ENCODE results near the gene MAP2K3. TPM values are rescaled to one million over a fixed set of nuclear protein-coding genes. Genes with fewer than 3 reads are reported as not detected.

Gene MAP2K3
- total and polyA plus RNA-seq, 2 donors (not counting 3 experiments of a cell fraction or from before 2014, with no cell fraction given): 15.3 to 36.3 TPM

GRCh38 chr17:21355586-21355985 is 71.1 kb downstream of the MAP2K3 start:
- no peak for TF ChIP-seq POLR2AphosphoS5 (IDR thresholded peaks at IDR 0.05; ENCODE audit: insufficient read depth, low read depth, low read length)
- Histone ChIP-seq H3K27ac (ENCODE audit: insufficient read depth, low read depth, low read length) (no peak overlapping the region), H3K4me2 (ENCODE audit: insufficient read depth, low read length) (no peak overlapping the region), H4K20me1 (replicated peaks; ENCODE audit: control insufficient read depth, extremely low read depth, insufficient read depth, low read length) (no peaks in the 10 kb centered on the region), H3K36me3 (ENCODE audit: control insufficient read depth in 2 of 2, extremely low read depth in 1 of 2, insufficient read depth in 2 of 2, low read length in 2 of 2) (no peaks in the 10 kb centered on the region), H3K79me2 (ENCODE audit: control insufficient read depth, insufficient read depth, low read length) (no peaks in the 10 kb centered on the region), H2AFZ (ENCODE audit: low read depth, low read length) (no peak overlapping the region), H3K4me3 (replicated peaks in 1 of 3; ENCODE audit: insufficient read depth in 1 of 3, low read depth in 1 of 3, low read length in 3 of 3) (no peak overlapping the region), H3K4me1 (ENCODE audit: control insufficient read depth, extremely low read depth, insufficient read depth, low read length) (no peaks in the 10 kb centered on the region), H3K9me1 (replicated peaks; ENCODE audit: control insufficient read depth, extremely low read depth, insufficient read depth, low read length) (no peaks in the 10 kb centered on the region), H3K27me3 (ENCODE audit: control insufficient read depth in 2 of 2, insufficient read depth in 2 of 2, low read length in 2 of 2) (no peaks in the 10 kb centered on the region), H3K9me3 (replicated peaks; ENCODE audit: control insufficient read depth, insufficient read depth, low read length) (no peaks in the 10 kb centered on the region), H3K9ac (replicated peaks; ENCODE audit: extremely low read depth, insufficient read depth, low read length) (no peak overlapping the region)
- POLR2A ChIA-PET: no interaction called here
- DNase-seq (ENCODE audit: low read depth, low spot score) (no peak), FAIRE-seq (no peak)
- intact Hi-C loops (cut with micrococcal nuclease): no loop called here
- dilution Hi-C loops (cut with MboI; ENCODE audit: extremely low pct_ligation_motif_present, low sequenced_read_pairs): no loop called here
- CTCF ChIA-PET: no interaction called here
- BruUV-seq (replicated peaks): no TSS peak

DNA sequence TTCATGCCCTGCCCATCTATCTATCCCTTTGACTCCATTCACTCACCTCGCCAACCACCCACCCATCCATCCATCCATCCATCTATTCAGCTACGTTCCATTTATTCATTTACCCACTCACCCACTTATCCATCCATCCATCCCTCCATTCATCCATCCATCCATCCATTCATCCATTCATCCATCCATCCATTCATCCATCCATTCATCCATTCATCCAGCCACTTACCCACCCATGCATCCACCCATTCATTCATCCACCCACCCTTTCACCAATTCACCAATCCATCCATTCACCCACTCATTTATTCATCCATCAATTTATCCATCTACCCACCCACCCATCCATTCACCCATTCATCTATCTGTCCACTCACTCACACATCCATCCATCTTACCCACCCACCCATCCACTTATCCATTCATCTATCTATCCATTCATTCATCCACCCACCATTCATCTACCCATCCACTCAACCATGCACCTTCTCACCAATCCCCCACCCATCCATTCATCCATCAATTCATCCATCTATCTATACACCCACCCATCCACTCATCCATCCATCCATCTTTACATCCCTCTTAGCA is 72.1 kb downstream of the MAP2K3 start:
- ChIA-PET POLR2A (no interaction called here), CTCF (no interaction called here)
- no TSS peak for BruUV-seq (replicated peaks)
- no peaks in the 10 kb centered on the region for H3K9me1 ChIP-seq (replicated peaks; ENCODE audit: control insufficient read depth, extremely low read depth, insufficient read depth, low read length)
- no peaks in the 10 kb centered on the region for H3K36me3 ChIP-seq (ENCODE audit: control insufficient read depth in 2 of 2, extremely low read depth in 1 of 2, insufficient read depth in 2 of 2, low read length in 2 of 2)
- H3K9me3 ChIP-seq (replicated peaks; ENCODE audit: control insufficient read depth, insufficient read depth, low read length): no peaks in the 10 kb centered on the region
- no peaks in the 10 kb centered on the region for H3K79me2 ChIP-seq (ENCODE audit: control insufficient read depth, insufficient read depth, low read length)
- H3K27me3 ChIP-seq (ENCODE audit: control insufficient read depth in 2 of 2, insufficient read depth in 2 of 2, low read length in 2 of 2): no peaks in the 10 kb centered on the region
- no peak overlapping the region for H3K27ac ChIP-seq (ENCODE audit: insufficient read depth, low read depth, low read length)
- H4K20me1 ChIP-seq (replicated peaks; ENCODE audit: control insufficient read depth, extremely low read depth, insufficient read depth, low read length): no peaks in the 10 kb centered on the region
- no peak overlapping the region for H3K4me3 ChIP-seq (replicated peaks in 1 of 3; ENCODE audit: insufficient read depth in 1 of 3, low read depth in 1 of 3, low read length in 3 of 3)
- H2AFZ ChIP-seq (ENCODE audit: low read depth, low read length): no peak overlapping the region
- no peak overlapping the region for H3K4me2 ChIP-seq (ENCODE audit: insufficient read depth, low read length)
- no peaks in the 10 kb centered on the region for H3K4me1 ChIP-seq (ENCODE audit: control insufficient read depth, extremely low read depth, insufficient read depth, low read length)
- DNase-seq (ENCODE audit: low read depth, low spot score): no peak
- H3K9ac ChIP-seq (replicated peaks; ENCODE audit: extremely low read depth, insufficient read depth, low read length): no peak overlapping the region
- FAIRE-seq: no peak
- intact Hi-C loops (cut with micrococcal nuclease) (no loop called here), dilution Hi-C loops (cut with MboI; ENCODE audit: extremely low pct_ligation_motif_present, low sequenced_read_pairs) (no loop called here)
- TF ChIP-seq JUN (IDR thresholded peaks at IDR 0.05; ENCODE audit: borderline replicate concordance, insufficient read depth, insufficient read length, low read depth): no peak
- no peak for TF ChIP-seq FOS (IDR thresholded peaks at IDR 0.05; ENCODE audit: borderline replicate concordance, insufficient read depth, low read length)
- no peak for TF ChIP-seq MYC (IDR thresholded peaks at IDR 0.05; ENCODE audit: low read depth, low read length)
- no peak for TF ChIP-seq CTCF (IDR thresholded peaks at IDR 0.05; ENCODE audit: extremely low read depth in 1 of 2, insufficient read depth in 1 of 2, low read depth in 1 of 2, low read length in 2 of 2)
- no peak for TF ChIP-seq POLR2AphosphoS5 (IDR thresholded peaks at IDR 0.05; ENCODE audit: insufficient read depth, low read depth, low read length)
- no peak for TF ChIP-seq POLR2A (IDR thresholded peaks at IDR 0.05; ENCODE audit: low read depth, low read length)
- no peak for TF ChIP-seq EZH2 (IDR thresholded peaks at IDR 0.05; ENCODE audit: borderline replicate concordance, low read depth, low read length, severe bottlenecking)
- TF ChIP-seq GATA2 (IDR thresholded peaks at IDR 0.05; ENCODE audit: insufficient read depth, insufficient read length, low read depth, low read length): no peak
- TF ChIP-seq, protein P1, sequence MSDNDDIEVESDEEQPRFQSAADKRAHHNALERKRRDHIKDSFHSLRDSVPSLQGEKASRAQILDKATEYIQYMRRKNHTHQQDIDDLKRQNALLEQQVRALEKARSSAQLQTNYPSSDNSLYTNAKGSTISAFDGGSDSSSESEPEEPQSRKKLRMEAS (IDR thresholded peaks at IDR 0.05; ENCODE audit: insufficient read depth, insufficient read length): no peak

All from endothelial cell of umbilical vein (primary cell).